Measurements from ENCODE around the gene SORL1-AS1.

Gene SORL1-AS1

DNA sequence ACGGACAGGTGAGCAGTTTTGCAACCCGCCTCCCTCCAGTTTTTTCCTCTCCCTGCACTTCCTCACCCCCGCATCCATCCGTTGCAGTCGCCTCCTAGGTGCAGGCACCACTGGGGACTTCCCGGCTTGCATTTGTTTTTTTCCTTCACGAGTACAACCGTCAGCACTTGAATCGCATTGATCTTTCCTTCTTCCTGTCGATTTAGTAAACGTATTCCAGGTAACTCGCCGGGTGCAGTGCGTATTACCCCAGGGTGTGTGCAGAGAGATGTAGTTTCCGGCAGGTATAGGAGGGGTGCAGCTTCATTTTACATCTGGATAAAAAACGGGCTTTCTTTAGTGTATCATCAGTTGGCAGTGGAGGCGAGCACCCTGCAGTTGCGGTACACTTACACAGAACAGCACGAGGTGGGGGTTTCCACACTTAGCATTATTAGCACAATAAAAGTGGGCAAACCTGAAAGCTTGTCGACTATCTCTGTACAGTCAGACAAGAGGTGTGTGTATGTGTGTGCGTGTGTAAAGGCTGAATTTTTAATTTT lies at the start of gene SORL1-AS1:
SORL1-AS1 (minus strand) TSS at position 359 of the 542 bp plus-strand sequence.
- H3K4me1 ChIP-seq (ENCODE audit: control insufficient read depth in 1 of 2, insufficient read depth in 2 of 2, low read length in 2 of 2): peaks cover 90 to 96% of the 10 kb centered on the region in 2 donors
- H3K9ac ChIP-seq (ENCODE audit: insufficient read depth, low read length, poor library complexity, severe bottlenecking): peak within 1 kb of the TSS; percentile 83
- 0% methylated on average over 8 of the region's 21 CpGs for WGBS (ENCODE audit: insufficient coverage)
- no peaks in the 10 kb centered on the region for H3K9me3 ChIP-seq (replicated peaks in 1 of 2; ENCODE audit: control insufficient read depth in 1 of 2, insufficient read depth in 1 of 2, low read length in 2 of 2)
- peaks cover 71% of the 10 kb centered on the region for H3K79me2 ChIP-seq (ENCODE audit: insufficient read depth, low read length)
- H3K27me3 Mint-ChIP-seq (ENCODE audit: low read depth in 3 of 3): no peaks in the 10 kb centered on the region
- intact Hi-C loops (cut with micrococcal nuclease): loop anchor here (5.0 kb wide), 2 partner anchors 35 to 125 kb away; no protein-coding TSS in a partner anchor
- H3K4me2 ChIP-seq (replicated peaks; ENCODE audit: extremely low read depth, low read length, poor library complexity, severe bottlenecking): peak within 1 kb of the TSS; percentile 86
- peak within 1 kb of the TSS; percentile 98 to 99 for H3K4me3 Mint-ChIP-seq
- peaks cover 52% of the 10 kb centered on the region for H4K20me1 ChIP-seq (ENCODE audit: insufficient read depth, low read length)
- peak within 1 kb of the TSS; percentile 70 for H2AFZ ChIP-seq (ENCODE audit: insufficient read depth, low read depth, low read length, poor library complexity, severe bottlenecking)
- peaks cover 6 to 18% of the 10 kb centered on the region in 2 donors for H3K36me3 Mint-ChIP-seq
- H3K4me1 Mint-ChIP-seq: peaks cover 93% of the 10 kb centered on the region
- peaks cover 0 to 2% of the 10 kb centered on the region in 2 donors for H3K36me3 ChIP-seq (replicated peaks in 1 of 2; ENCODE audit: control insufficient read depth in 1 of 2, insufficient read depth in 2 of 2, low read length in 2 of 2)
- H3K9me3 Mint-ChIP-seq: peaks cover 0 to 2% (median 0%) of the 10 kb centered on the region in 7 donors
- peak within 1 kb of the TSS; percentile 89 to 97 (median 91) for H3K27ac Mint-ChIP-seq
- TF ChIP-seq, protein P1, sequence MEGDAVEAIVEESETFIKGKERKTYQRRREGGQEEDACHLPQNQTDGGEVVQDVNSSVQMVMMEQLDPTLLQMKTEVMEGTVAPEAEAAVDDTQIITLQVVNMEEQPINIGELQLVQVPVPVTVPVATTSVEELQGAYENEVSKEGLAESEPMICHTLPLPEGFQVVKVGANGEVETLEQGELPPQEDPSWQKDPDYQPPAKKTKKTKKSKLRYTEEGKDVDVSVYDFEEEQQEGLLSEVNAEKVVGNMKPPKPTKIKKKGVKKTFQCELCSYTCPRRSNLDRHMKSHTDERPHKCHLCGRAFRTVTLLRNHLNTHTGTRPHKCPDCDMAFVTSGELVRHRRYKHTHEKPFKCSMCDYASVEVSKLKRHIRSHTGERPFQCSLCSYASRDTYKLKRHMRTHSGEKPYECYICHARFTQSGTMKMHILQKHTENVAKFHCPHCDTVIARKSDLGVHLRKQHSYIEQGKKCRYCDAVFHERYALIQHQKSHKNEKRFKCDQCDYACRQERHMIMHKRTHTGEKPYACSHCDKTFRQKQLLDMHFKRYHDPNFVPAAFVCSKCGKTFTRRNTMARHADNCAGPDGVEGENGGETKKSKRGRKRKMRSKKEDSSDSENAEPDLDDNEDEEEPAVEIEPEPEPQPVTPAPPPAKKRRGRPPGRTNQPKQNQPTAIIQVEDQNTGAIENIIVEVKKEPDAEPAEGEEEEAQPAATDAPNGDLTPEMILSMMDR (IDR thresholded peaks at IDR 0.05): no peak
- no peaks in the 10 kb centered on the region for H3K27me3 ChIP-seq (ENCODE audit: control insufficient read depth in 2 of 2, insufficient read depth in 2 of 2, low read length in 2 of 2)
- peak within 1 kb of the TSS; percentile 45 to 99 for H3K27ac ChIP-seq (ENCODE audit: low read depth in 1 of 2, low read length in 2 of 2)
- H3K4me3 ChIP-seq (replicated peaks in 1 of 3; ENCODE audit: low read depth in 2 of 3, low read length in 3 of 3): peak within 1 kb of the TSS; percentile 70 to 98 (median 88)
- DNase-seq: peak in 1 of 3 donors; percentile 65

GRCh38 chr11:121500717-121501116 lies 48.0 kb upstream of the SORL1-AS1 start:
- no peak overlapping the region for H3K4me2 ChIP-seq (replicated peaks; ENCODE audit: extremely low read depth, low read length, poor library complexity, severe bottlenecking)
- H4K20me1 ChIP-seq (ENCODE audit: insufficient read depth, low read length): peaks cover 98% of the 10 kb centered on the region
- H3K9me3 Mint-ChIP-seq: peaks cover 2 to 9% (median 3%) of the 10 kb centered on the region in 7 donors
- H3K27me3 ChIP-seq (ENCODE audit: control insufficient read depth in 2 of 2, insufficient read depth in 2 of 2, low read length in 2 of 2): no peaks in the 10 kb centered on the region
- peaks cover 10 to 12% of the 10 kb centered on the region in 2 donors for H3K4me1 ChIP-seq (ENCODE audit: control insufficient read depth in 1 of 2, insufficient read depth in 2 of 2, low read length in 2 of 2)
- no peak overlapping the region for H3K4me3 ChIP-seq (replicated peaks in 1 of 3; ENCODE audit: low read depth in 2 of 3, low read length in 3 of 3)
- H3K27ac ChIP-seq (ENCODE audit: low read depth in 1 of 2, low read length in 2 of 2): no peak overlapping the region
- H3K36me3 ChIP-seq (replicated peaks in 1 of 2; ENCODE audit: control insufficient read depth in 1 of 2, insufficient read depth in 2 of 2, low read length in 2 of 2): peaks cover 72 to 85% of the 10 kb centered on the region in 2 donors
- H3K4me1 Mint-ChIP-seq: peaks cover 12% of the 10 kb centered on the region
- TF ChIP-seq, protein P1 (IDR thresholded peaks at IDR 0.05): no peak
- no peak for DNase-seq
- H2AFZ ChIP-seq (ENCODE audit: insufficient read depth, low read depth, low read length, poor library complexity, severe bottlenecking): no peak overlapping the region
- peaks cover 78 to 81% of the 10 kb centered on the region in 2 donors for H3K36me3 Mint-ChIP-seq
- H3K4me3 Mint-ChIP-seq: no peak overlapping the region
- H3K27me3 Mint-ChIP-seq (ENCODE audit: low read depth in 3 of 3): no peaks in the 10 kb centered on the region
- H3K9ac ChIP-seq (ENCODE audit: insufficient read depth, low read length, poor library complexity, severe bottlenecking): no peak overlapping the region
- no CpG with 5 or more reads among the region's 1 CpG for WGBS (ENCODE audit: insufficient coverage)
- intact Hi-C loops (cut with micrococcal nuclease): no loop called here
- peaks cover 0 to 2% of the 10 kb centered on the region in 2 donors for H3K9me3 ChIP-seq (replicated peaks in 1 of 2; ENCODE audit: control insufficient read depth in 1 of 2, insufficient read depth in 1 of 2, low read length in 2 of 2)
- peaks cover 22% of the 10 kb centered on the region for H3K79me2 ChIP-seq (ENCODE audit: insufficient read depth, low read length)
- H3K27ac Mint-ChIP-seq: no peak overlapping the region
